ENCODE measurements around the gene MBD3.
"Not testable (repeated sequence)": the region's sequence is repeated elsewhere in the genome, so short reads cannot be mapped to it uniquely, and the experiment has no call there.

MBD3 gene

GRCh38 chr19:1533510-1534150 is 59.0 kb downstream of the MBD3 start:
- no peak for DNase-seq

GRCh38 chr19:1532003-1532402 is 60.7 kb downstream of the MBD3 start:
- DNase-seq, result no peak

GRCh38 chr19:1531587-1531986 is 61.1 kb downstream of the MBD3 start:
- DNase-seq, result no peak

- DNase-seq, result not testable (repeated sequence)
Measured at GRCh38 chr19:1530856-1531255, 61.8 kb downstream of the MBD3 start.

GRCh38 chr19:1529430-1529816 is 63.2 kb downstream of the MBD3 start:
- DNase-seq, result no peak

- no peak for DNase-seq
Measured at GRCh38 chr19:1528596-1529429, 63.9 kb downstream of the MBD3 start.

GRCh38 chr19:1527650-1528309 is 64.9 kb downstream of the MBD3 start:
- no peak for DNase-seq

GRCh38 chr19:1526979-1527649 is 65.6 kb downstream of the MBD3 start:
- no peak for DNase-seq

- no peak for DNase-seq
Measured at GRCh38 chr19:1526066-1526778, 66.4 kb downstream of the MBD3 start.

GRCh38 chr19:1525343-1525742 is 67.3 kb downstream of the MBD3 start:
- no peak for DNase-seq

GRCh38 chr19:1524972-1525325 is 67.7 kb downstream of the MBD3 start:
- DNase-seq, result no peak

- no peak for DNase-seq
Measured at GRCh38 chr19:1524287-1524971, 68.2 kb downstream of the MBD3 start.

Measured in NCI-H187 (cell line).